ENCODE measurements around the gene TLR7. TPM values are rescaled to one million over a fixed set of nuclear protein-coding genes. Genes with fewer than 3 reads are reported as not detected.

The TLR7 gene
- total RNA-seq, 1 donor from 2014 or later, result 2.0 TPM

DNA sequence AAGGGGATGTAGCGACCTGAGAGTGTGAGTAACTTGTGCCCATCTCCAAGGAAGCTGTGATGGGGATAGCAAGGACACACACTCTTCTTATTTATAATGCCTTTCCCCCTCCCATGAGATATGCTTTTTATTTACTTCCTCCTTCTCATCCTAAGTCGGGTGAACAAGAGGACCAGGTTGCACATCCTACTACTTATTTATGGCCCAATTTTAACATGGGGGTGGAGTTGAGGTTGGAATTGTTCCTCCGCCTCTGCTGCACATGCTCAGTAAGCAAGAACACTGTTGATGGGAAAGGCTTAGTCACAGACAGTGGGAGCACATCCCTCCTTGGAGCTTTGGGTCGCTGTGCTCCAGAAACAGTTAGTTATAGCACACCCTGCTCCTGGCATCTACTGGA, 24.3 kb downstream of the TLR7 start:
- no peak for DNase-seq (ENCODE audit: low spot score)

DNA sequence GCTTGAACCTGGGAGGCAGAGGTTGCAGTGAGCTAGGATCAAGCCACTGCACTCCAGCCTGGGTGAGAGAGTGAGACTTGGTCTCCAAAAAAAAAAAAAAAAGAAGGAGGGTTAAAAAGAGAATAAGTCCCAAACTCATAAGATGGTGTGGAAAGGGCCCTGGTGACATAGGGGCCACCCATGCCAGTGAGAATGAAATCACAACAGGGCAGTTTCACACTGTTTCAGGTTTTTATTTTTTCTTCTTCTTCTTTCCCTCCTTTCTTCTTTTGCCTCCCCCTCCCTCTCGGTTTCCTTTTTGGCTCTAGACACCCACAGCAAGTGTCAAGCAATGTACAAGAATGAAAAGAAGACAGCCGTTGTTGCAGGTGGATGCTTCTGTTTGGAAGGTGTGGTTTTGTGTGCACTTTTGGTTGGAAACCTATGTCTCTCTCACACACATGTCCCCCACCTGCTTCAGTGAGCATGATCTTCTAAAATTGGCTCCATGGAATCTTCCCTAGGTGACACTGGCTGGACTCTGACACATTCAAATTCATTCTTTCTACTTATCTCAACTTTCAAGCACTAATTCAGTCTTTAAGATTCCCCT, 25.1 kb downstream of the TLR7 start:
- DNase-seq (ENCODE audit: low spot score), result no peak

DNA sequence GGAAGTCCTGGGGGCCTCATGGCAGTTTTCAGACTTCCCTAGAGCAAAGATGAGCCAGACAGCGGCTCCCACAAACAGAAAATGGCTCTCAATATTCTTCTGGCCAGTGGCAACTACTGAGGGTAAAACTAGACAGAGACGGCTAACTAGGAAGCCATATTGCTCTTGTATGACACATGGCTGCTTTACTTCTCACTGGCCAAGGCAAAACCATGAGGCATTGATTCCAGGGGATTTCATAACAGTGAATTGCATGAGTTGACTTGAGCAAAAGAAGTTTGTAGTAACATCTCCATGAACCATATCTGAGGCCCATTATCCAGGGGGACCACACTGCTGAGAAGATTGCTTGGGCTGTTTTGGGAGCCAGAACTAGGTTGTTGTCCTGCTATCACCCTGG, 25.8 kb downstream of the TLR7 start:
- no peak for DNase-seq (ENCODE audit: low spot score)

DNA sequence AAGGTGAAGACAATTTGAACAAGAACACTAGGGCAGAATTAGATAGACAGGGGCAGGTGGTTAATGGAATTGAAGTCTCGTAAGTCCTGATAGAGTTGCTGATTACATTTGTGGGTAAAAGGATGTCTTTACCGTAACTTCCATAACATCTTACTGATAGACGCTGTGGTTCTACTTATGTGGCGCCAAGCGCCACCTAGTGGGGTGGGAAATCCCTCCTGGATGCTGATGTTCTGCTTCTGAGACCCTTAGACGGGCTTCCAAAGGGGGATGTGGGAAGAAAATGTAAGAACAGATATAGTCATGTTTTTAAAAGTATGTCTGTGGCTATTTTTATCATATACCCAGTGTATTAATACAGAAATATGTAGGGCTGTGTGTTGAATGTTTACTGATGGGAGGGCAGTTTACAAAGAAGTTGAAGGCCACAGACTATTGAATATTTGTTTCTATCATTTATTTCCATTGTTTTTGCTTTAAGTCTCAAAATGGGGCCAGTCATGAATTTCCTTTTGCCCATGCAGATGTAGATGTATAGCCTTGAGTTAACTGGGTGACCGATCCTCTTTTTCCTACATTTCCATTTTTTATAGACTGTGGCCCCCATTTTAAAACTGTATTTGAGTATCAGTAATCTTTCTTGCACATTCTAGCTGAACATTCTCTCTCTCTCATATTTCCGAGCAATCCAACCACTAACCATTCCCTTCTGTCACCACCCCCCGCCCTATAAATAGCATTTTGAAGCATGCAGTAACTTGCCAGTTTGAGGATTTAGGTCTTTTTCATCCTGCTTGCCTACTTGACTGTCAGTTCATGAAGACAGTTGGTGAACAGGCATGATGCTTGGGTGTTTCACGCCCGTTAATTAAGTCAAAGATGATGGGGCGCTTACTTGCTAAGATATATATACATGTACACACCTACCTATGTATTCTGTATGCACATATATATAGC, 27.5 kb downstream of the TLR7 start:
- DNase-seq (ENCODE audit: low spot score), result no peak

DNA sequence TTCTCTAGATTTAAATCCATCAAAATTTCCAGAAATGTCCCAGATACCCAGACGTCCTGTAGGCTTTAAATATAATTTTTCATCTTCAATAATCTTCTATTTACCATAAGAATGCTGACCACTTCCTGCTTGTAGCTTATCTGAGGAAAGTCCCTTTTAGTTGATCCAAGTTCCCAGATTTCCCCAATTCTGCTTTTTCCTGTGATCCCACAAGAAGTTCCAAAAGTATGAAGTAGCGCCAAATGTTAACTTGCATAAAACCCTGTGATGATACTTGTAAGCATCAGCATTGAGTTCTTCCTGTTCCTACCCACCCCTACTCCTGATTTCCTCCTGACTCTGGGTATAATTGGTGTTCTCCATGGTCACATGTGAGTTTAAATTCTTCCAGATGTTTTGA, 29.0 kb downstream of the TLR7 start:
- DNase-seq (ENCODE audit: low spot score), result no peak

DNA sequence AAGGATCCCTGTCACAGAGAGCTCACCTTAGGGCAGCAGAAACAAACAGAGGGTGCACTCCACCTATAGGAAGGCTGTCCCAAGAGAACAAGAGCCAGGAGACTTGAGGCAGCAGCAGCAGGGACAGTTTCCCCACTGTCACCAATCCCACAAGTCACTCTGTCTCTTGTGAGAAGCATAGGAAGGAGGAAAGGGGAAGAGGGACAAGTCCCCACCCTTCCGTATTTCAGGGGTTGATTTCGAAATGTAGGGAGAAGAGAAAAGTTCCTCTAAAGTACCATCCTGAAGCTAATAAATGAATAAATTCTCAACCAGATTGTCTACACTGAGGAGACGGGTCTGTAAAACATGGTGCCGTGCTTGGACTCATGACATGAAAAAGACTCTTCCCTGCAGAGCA, 30.1 kb downstream of the TLR7 start:
- no peak for DNase-seq (ENCODE audit: low spot score)

DNA sequence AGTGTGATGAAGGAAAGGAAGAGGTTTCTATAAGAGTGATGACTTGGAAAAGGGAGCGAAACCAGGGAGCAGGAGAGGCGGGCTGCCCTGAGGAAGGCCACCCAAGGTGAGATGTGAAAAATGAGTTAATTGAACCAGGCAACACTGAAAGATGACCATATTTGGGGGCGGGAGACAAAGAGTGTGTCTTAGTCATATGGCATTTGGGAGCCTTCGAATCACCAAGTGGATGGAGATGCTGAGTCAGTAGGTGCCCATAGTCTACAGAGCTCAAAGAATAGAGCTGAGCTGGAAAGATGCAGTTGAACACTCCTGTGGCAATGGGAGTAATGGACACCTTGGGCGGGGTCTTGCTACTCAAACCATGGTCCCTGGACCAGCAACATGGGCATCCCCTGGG, 31.2 kb downstream of the TLR7 start:
- DNase-seq (ENCODE audit: low spot score), result no peak

DNA sequence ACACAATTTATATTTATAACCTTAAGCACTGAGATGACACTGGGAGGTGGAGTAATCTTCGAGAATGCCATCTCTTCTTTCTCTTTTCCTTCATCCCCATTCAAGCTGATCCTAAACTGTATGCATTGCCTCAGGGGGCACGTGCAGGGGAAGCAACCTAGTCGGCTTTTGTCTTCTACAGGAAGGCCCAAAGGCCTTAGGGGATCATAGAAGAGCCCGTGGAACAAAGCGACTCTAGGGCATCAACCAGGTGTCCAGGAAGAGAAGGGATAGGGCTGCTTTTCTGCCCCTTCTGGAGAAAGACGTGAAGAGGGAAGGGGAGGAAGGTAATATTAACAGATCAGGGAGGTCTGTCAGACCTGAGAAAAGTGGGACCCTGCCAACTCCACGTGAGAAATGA, 32.6 kb downstream of the TLR7 start:
- DNase-seq (ENCODE audit: low spot score), result no peak

DNA sequence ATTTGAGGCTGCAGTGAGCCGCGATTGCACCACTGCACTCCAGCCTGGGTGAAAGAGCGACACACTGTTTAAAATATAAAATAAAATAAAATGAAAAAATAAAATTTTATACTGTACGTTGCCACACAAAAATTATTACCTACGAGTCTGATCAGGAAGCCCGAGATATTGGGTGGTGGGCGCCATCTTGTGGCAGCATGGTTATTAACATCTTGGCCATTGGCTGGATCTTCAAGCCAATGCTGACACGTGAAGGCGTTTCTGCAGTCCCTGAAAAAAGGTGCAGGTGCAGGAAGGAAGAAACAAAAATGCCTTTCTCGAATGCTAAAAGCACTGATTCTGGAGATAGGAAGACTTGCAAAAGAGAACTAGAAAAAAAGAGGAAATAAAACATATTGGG, 34.6 kb downstream of the TLR7 start:
- DNase-seq (ENCODE audit: low spot score), result no peak

DNA sequence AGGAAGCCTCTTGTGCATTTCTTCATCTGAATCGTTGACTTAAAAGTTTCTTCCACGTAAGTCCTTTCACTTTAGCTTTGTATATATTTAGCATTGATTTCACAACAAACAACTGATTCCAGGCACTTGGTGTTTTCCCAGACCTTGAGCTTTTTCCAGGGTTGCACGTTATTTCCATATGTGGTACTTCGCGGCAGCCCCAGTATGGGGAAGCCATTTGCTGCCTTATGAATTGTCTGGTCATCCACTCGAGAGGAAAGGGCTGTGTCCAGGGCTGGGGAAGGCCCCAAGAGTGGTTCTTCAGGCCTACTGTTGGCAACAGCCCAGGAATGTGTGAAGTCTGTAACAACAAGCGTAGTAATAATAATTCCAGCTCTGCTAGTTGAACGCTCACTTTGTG, 36.8 kb downstream of the TLR7 start:
- DNase-seq (ENCODE audit: low spot score), result no peak

DNA sequence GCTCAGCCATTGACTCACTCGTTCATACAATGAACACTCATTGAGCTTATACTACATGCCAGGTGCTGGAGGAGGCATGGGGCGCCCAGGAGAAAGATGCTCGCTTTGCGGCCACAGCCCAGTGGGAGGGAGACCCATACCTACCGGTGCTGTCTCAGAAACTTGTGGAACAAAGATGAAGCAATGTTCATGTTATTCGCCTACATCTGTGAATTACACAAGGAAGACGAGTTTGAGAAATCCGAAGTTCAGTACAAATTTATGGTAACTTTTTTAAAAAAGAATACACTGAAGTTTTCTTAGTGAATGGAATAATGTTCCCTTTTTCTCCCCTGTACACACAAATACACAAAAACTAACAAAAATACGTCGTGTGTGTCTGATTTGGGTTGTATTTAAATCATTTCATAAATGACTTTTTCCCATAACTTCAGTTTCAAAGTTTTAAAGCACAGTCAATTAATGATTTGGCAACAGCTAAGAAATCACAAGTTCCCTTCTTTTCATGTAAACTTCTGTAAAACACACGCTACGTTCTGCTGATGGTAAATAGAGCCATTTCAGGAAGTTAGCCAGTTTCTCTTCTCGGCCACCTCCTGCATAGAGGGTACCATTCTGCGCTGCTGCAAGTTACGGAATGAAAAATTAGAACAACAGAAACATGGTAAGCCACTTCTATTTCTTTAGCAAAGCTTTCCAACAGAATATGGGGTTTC, 39.3 kb downstream of the TLR7 start, which contains the start of gene TLR8:
TLR8 (plus strand) TSS at position 575 of the 716 bp plus-strand sequence; CDS start at position 662, 87 bp downstream.
- no peak for DNase-seq (ENCODE audit: low spot score)

DNA sequence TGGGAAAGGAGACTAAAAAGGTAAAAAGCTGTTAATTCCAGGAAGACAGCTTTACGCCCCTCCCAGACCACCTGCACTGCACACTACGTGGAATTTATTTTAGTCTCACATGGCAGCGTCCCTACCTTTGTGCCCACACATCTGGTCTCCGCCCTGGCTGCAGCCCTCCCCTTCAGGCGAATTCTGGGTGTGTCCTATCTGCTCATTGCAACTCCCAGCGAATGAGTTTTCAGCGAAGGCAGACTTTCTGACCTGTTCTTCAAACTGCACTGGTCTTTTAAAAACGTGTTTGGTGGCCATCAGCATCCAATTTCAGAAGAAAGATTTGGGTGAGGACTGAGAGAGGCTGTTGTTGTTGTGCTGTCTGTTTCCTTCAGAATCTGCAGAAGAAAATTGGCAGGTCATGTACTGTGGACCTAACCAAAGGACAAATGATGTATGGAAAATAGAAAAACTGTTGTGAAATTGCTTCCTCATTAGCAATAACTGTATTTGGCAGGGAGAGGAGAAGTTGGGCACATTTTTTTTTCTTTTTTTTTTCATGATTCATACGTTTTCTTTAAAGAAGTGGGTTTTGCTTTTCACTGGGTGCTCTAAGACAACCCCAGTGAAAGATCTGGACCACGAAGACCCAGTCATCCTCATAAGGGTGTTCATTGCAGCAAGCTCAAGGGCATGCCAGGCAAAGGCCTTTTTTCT, 43.7 kb downstream of the TLR7 start:
- DNase-seq (ENCODE audit: low spot score), result no peak

DNA sequence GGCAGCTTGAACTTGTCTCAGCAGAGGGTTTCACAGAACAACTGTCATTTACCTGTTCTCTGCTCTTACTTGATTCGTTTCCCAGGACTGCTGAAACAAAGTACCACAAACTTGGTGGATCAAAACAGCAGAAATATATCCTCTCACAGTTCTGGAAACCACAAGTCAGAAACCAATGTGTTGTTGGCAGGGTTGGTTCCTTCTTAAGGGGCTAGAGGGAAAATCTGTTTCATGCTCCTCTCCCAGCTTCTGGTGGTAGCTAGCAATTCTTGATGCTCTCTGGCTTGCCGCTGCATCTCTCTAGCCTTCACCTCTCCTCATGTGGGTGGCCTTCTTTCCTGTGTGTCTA, 44.2 kb downstream of the TLR7 start:
- no peak for DNase-seq (ENCODE audit: low spot score)

DNA sequence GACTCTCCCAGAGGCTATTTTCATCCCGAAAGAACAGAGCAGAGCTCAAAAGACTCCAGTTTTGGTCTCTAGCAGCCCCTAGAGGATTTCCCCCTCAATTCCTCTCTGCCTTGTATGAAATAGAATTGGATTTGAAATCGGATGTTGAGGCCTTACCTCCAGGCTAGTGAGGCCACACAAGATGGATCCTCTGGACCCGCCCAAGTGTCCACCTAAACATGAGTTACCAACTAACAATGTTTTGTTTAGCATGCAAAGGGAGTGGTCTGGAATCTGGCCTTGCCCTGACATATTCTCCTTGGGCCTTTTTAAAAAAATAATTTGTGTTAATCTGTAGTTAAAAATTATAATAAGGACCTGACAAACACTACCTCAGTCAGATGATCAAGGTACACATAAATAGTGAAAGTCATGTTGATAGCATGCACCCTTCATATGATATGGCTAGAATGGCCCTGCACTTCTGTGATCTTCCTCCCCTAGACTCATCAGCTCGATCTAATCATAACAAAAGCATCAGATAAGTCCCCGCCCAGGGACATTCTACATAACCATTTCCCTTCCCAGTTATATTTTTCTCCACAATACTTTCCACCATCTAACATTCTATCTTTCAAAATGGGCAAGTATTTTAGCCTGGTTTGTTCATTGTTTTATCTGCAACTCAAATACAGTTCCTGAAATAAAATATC, 46.1 kb downstream of the TLR7 start:
- DNase-seq (ENCODE audit: low spot score), result no peak

DNA sequence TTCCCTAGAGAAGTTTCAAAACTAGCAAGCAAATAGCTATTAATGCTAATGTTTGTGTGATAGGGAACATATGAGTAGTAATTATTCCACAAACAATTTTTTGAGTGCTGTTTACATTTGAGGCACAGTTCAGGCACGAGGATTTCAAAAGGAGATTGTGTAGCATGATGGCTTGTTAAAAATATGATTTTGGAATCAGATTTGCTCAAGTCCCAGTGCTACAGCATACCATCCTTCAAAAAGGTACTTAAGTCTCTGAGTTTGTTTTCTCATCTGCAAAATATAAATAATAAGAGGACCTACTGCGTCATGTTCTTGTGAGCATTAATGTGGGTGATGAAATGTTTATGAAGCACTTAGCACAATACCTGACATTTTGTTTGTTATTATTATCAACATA, 50.9 kb downstream of the TLR7 start:
- DNase-seq (ENCODE audit: low spot score), result no peak

DNA sequence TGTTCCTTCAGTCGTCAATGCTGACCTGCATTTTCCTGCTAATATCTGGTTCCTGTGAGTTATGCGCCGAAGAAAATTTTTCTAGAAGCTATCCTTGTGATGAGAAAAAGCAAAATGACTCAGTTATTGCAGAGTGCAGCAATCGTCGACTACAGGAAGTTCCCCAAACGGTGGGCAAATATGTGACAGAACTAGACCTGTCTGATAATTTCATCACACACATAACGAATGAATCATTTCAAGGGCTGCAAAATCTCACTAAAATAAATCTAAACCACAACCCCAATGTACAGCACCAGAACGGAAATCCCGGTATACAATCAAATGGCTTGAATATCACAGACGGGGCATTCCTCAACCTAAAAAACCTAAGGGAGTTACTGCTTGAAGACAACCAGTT, 52.2 kb downstream of the TLR7 start:
- no peak for DNase-seq (ENCODE audit: low spot score)

DNA sequence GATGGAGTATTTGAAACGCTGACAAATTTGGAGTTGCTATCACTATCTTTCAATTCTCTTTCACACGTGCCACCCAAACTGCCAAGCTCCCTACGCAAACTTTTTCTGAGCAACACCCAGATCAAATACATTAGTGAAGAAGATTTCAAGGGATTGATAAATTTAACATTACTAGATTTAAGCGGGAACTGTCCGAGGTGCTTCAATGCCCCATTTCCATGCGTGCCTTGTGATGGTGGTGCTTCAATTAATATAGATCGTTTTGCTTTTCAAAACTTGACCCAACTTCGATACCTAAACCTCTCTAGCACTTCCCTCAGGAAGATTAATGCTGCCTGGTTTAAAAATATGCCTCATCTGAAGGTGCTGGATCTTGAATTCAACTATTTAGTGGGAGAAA, 52.7 kb downstream of the TLR7 start:
- no peak for DNase-seq (ENCODE audit: low spot score)

DNA sequence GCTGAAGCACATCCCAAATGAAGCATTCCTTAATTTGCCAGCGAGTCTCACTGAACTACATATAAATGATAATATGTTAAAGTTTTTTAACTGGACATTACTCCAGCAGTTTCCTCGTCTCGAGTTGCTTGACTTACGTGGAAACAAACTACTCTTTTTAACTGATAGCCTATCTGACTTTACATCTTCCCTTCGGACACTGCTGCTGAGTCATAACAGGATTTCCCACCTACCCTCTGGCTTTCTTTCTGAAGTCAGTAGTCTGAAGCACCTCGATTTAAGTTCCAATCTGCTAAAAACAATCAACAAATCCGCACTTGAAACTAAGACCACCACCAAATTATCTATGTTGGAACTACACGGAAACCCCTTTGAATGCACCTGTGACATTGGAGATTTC, 54.1 kb downstream of the TLR7 start:
- no peak for DNase-seq (ENCODE audit: low spot score)

DNA sequence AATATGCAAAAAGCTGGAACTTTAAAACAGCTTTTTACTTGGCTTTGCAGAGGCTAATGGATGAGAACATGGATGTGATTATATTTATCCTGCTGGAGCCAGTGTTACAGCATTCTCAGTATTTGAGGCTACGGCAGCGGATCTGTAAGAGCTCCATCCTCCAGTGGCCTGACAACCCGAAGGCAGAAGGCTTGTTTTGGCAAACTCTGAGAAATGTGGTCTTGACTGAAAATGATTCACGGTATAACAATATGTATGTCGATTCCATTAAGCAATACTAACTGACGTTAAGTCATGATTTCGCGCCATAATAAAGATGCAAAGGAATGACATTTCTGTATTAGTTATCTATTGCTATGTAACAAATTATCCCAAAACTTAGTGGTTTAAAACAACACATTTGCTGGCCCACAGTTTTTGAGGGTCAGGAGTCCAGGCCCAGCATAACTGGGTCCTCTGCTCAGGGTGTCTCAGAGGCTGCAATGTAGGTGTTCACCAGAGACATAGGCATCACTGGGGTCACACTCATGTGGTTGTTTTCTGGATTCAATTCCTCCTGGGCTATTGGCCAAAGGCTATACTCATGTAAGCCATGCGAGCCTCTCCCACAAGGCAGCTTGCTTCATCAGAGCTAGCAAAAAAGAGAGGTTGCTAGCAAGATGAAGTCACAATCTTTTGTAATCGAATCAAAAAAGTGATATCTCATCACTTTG, 55.2 kb downstream of the TLR7 start:
- DNase-seq (ENCODE audit: low spot score), result no peak

DNA sequence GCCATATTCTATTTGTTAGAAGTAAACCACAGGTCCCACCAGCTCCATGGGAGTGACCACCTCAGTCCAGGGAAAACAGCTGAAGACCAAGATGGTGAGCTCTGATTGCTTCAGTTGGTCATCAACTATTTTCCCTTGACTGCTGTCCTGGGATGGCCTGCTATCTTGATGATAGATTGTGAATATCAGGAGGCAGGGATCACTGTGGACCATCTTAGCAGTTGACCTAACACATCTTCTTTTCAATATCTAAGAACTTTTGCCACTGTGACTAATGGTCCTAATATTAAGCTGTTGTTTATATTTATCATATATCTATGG, 55.7 kb downstream of the TLR7 start:
- no peak for DNase-seq (ENCODE audit: low spot score)

DNA sequence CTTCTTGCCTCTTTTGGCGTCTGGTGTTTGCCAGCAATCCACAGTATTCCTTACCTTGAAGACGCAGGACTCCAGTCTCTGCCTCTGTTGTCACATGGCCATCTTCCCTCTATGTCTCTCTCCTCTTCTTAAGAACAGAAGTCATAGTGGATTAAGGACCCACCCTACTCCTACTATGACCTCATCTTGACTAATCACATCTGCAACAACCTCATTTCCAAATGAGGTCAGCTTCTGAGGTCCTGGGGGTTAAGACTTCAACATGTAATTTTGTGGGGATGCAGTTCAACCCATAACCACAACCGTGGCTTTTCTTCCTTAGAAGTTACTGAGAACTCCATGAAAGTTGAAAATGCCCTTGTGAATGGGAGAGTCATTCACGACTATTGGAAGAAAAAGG, 62.8 kb downstream of the TLR7 start:
- no peak for DNase-seq (ENCODE audit: low spot score)
